Measurements from ENCODE around the gene PCDHGB1.
"Not testable (repeated sequence)": the region's sequence is repeated elsewhere in the genome, so short reads cannot be mapped to it uniquely, and the experiment has no call there.

Gene PCDHGB1

GRCh38 chr5:141384471-141385267 is 34.8 kb downstream of the PCDHGB1 start:
- Histone ChIP-seq H3K9me3 (ENCODE audit: control insufficient read depth, insufficient read depth, low read length) (peaks cover 7% of the 10 kb centered on the region), H3K36me3 (ENCODE audit: insufficient read depth, low read length) (no peaks in the 10 kb centered on the region; the same call in 1 of the 2 replicates), H3K9ac (ENCODE audit: low read depth, low read length) (no peak overlapping the region)

GRCh38 chr5:141387557-141388311 is 37.8 kb downstream of the PCDHGB1 start, which contains the start of gene PCDHGB4:
TSS of gene PCDHGB4 (plus strand) at chr5:141387698. CDS start at chr5:141387885, 187 bp downstream.
- not testable (repeated sequence) for H3K36me3 ChIP-seq (ENCODE audit: insufficient read depth, low read length); H3K4me1 ChIP-seq (ENCODE audit: insufficient read depth, low read length)
- H3K9me3 ChIP-seq (ENCODE audit: control insufficient read depth, insufficient read depth, low read length), result peaks cover 17% of the 10 kb centered on the region
- H3K9ac ChIP-seq (ENCODE audit: low read depth, low read length), result peak within 1 kb of the TSS; percentile 64; the same call in 1 of the 2 replicates

More at GRCh38 chr5:141384471-141385267, 34.8 kb downstream of the PCDHGB1 start:
- no peaks in the 10 kb centered on the region for H3K4me1 ChIP-seq (ENCODE audit: insufficient read depth, low read length)

GRCh38 chr5:141388661-141389060 is 38.8 kb downstream of the PCDHGB1 start:
- Histone ChIP-seq H3K9me3 (ENCODE audit: control insufficient read depth, insufficient read depth, low read length) (peaks cover 26% of the 10 kb centered on the region), H3K9ac (ENCODE audit: low read depth, low read length) (no peak overlapping the region), H3K4me1 (ENCODE audit: insufficient read depth, low read length) (no peaks in the 10 kb centered on the region), H3K36me3 (ENCODE audit: insufficient read depth, low read length) (peaks cover 3% of the 10 kb centered on the region)

- Histone ChIP-seq H3K4me1 (ENCODE audit: insufficient read depth, low read length) (no peaks in the 10 kb centered on the region), H3K9ac (ENCODE audit: low read depth, low read length) (no peak overlapping the region), H3K9me3 (ENCODE audit: control insufficient read depth, insufficient read depth, low read length) (peaks cover 32% of the 10 kb centered on the region)
These were observed 39.5 kb downstream of the PCDHGB1 start for GRCh38 chr5:141389153-141390042.

GRCh38 chr5:141392429-141393198 is 42.7 kb downstream of the PCDHGB1 start, which contains the start of gene PCDHGA8:
TSS of gene PCDHGA8 (plus strand) at chr5:141392633. CDS start at chr5:141392814, 181 bp downstream.
- no peaks in the 10 kb centered on the region for H3K4me1 ChIP-seq (ENCODE audit: insufficient read depth, low read length)
- peaks cover 41% of the 10 kb centered on the region for H3K9me3 ChIP-seq (ENCODE audit: control insufficient read depth, insufficient read depth, low read length)
- no peak within 1 kb of the TSS for H3K9ac ChIP-seq (ENCODE audit: low read depth, low read length)
- H3K36me3 ChIP-seq (ENCODE audit: insufficient read depth, low read length), result peaks cover 7% of the 10 kb centered on the region

More at GRCh38 chr5:141389153-141390042, 39.5 kb downstream of the PCDHGB1 start:
- H3K36me3 ChIP-seq (ENCODE audit: insufficient read depth, low read length), result peaks cover 7% of the 10 kb centered on the region

- Histone ChIP-seq H3K9me3 (ENCODE audit: control insufficient read depth, insufficient read depth, low read length) (peaks cover 41% of the 10 kb centered on the region), H3K36me3 (ENCODE audit: insufficient read depth, low read length) (peaks cover 7% of the 10 kb centered on the region), H3K4me1 (ENCODE audit: insufficient read depth, low read length) (no peaks in the 10 kb centered on the region), H3K9ac (ENCODE audit: low read depth, low read length) (no peak overlapping the region)
These were observed 43.4 kb downstream of the PCDHGB1 start for GRCh38 chr5:141393267-141393666.

- H3K9me3 ChIP-seq (ENCODE audit: control insufficient read depth, insufficient read depth, low read length), result peaks cover 40% of the 10 kb centered on the region
- H3K9ac ChIP-seq (ENCODE audit: low read depth, low read length); H3K36me3 ChIP-seq (ENCODE audit: insufficient read depth, low read length); H3K4me1 ChIP-seq (ENCODE audit: insufficient read depth, low read length): not testable (repeated sequence)
These were observed 44.7 kb downstream of the PCDHGB1 start for GRCh38 chr5:141394401-141395187.

GRCh38 chr5:141397756-141398551 is 48.1 kb downstream of the PCDHGB1 start, which contains the start of gene PCDHGB5:
TSS of gene PCDHGB5 (plus strand) at chr5:141397947. CDS start at chr5:141398128, 181 bp downstream.
- peaks cover 27% of the 10 kb centered on the region for H3K9me3 ChIP-seq (ENCODE audit: control insufficient read depth, insufficient read depth, low read length)
- H3K36me3 ChIP-seq (ENCODE audit: insufficient read depth, low read length); H3K4me1 ChIP-seq (ENCODE audit: insufficient read depth, low read length); H3K9ac ChIP-seq (ENCODE audit: low read depth, low read length): not testable (repeated sequence)

- peaks cover 5% of the 10 kb centered on the region; the same call in 1 of the 2 replicates for H3K36me3 ChIP-seq (ENCODE audit: insufficient read depth, low read length)
- H3K9me3 ChIP-seq (ENCODE audit: control insufficient read depth, insufficient read depth, low read length), result peaks cover 22% of the 10 kb centered on the region
- H3K4me1 ChIP-seq (ENCODE audit: insufficient read depth, low read length), result no peaks in the 10 kb centered on the region
- no peak overlapping the region for H3K9ac ChIP-seq (ENCODE audit: low read depth, low read length)
These were observed 48.7 kb downstream of the PCDHGB1 start for GRCh38 chr5:141398608-141399007.

GRCh38 chr5:141399555-141400258 is 49.8 kb downstream of the PCDHGB1 start:
- peaks cover 15% of the 10 kb centered on the region for H3K9me3 ChIP-seq (ENCODE audit: control insufficient read depth, insufficient read depth, low read length)
- no peak overlapping the region for H3K9ac ChIP-seq (ENCODE audit: low read depth, low read length)

More at GRCh38 chr5:141399555-141400258, 49.8 kb downstream of the PCDHGB1 start:
- Histone ChIP-seq H3K36me3 (ENCODE audit: insufficient read depth, low read length) (no peaks in the 10 kb centered on the region), H3K4me1 (ENCODE audit: insufficient read depth, low read length) (no peaks in the 10 kb centered on the region)
